Nephron progenitor cell (in vitro differentiated cells): ENCODE measurements around the gene AKTIP.

Source experiments
- DNase-seq: peaks from one replicate; pipeline ENCODE4 v3.0.0; 2021
- H3K27ac Mint-ChIP-seq: 2 replicates; pipeline ENCODE4 v1.8.0; 2021; ENCODE audit warnings: mild to moderate bottlenecking, moderate library complexity, mixed read lengths
- H3K27me3 Mint-ChIP-seq: 2 replicates; pipeline ENCODE4 v1.8.0; 2021; ENCODE audit warnings: mild to moderate bottlenecking, low read depth, mixed read lengths; ENCODE audit not compliant: poor library complexity
- H3K36me3 Mint-ChIP-seq: 2 replicates; pipeline ENCODE4 v1.8.0; 2021; ENCODE audit warnings: low read depth, mixed read lengths
- H3K4me1 Mint-ChIP-seq: 2 replicates; pipeline ENCODE4 v1.8.0; 2021; ENCODE audit warnings: mixed read lengths
- H3K4me3 Mint-ChIP-seq: 2 replicates; pipeline ENCODE4 v1.8.0; 2021; ENCODE audit warnings: mild to moderate bottlenecking, moderate library complexity, mixed read lengths
- H3K9me3 Mint-ChIP-seq: 2 replicates; pipeline ENCODE4 v1.8.0; 2021; ENCODE audit warnings: mild to moderate bottlenecking, moderate library complexity, mixed read lengths
- CTCF ChIP-seq: fragments of 200-600 bp; sonication (generic); IDR thresholded peaks from 2 replicates; pipeline ENCODE4 v1.5.0; 2021; ENCODE audit warnings: antibody characterized with exemption

Gene AKTIP

GRCh38 chr16:53511084-53511402 lies 8.0 kb upstream of the AKTIP start:
- Mint-ChIP-seq H3K4me1 (peaks cover 25% of the 10 kb centered on the region), H3K27ac (no peak overlapping the region), H3K9me3 (peaks cover 29% of the 10 kb centered on the region), H3K4me3 (no peak overlapping the region), H3K36me3 (peaks cover 5% of the 10 kb centered on the region), H3K27me3 (peaks cover 6% of the 10 kb centered on the region)
- no peak for TF ChIP-seq CTCF
- no peak for DNase-seq

DNA sequence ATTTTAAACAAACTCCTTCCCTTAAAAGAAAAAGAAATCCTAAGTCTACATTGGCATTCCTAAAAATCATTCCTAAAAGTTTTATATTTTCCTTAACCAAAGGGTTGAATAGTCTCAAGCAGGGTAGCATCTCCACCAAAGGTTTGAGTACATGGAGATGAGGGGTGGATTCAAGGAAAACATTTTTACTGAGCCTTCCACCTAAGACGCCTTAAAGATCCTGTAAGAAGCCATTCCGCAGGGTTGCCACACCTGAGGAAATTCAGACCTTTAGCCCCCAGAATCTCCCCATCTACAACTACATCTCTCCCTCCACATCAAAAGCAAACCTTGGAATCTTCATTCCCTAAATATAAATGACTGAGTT lies 7.7 kb upstream of the AKTIP start:
- Mint-ChIP-seq H3K4me3 (no peak overlapping the region), H3K27ac (no peak overlapping the region), H3K9me3 (peaks cover 26% of the 10 kb centered on the region), H3K36me3 (peaks cover 5% of the 10 kb centered on the region), H3K4me1 (peaks cover 26% of the 10 kb centered on the region), H3K27me3 (peaks cover 6% of the 10 kb centered on the region)
- no peak for DNase-seq
- peak; percentile 4 for TF ChIP-seq CTCF

- Mint-ChIP-seq H3K27ac (no peak overlapping the region), H3K27me3 (peaks cover 6% of the 10 kb centered on the region), H3K4me3 (no peak overlapping the region), H3K9me3 (peaks cover 25% of the 10 kb centered on the region), H3K36me3 (peaks cover 5% of the 10 kb centered on the region), H3K4me1 (peaks cover 32% of the 10 kb centered on the region)
- peak; percentile 97 for TF ChIP-seq CTCF
- peak; percentile 66 for DNase-seq
These were observed 7.1 kb upstream of the AKTIP start for GRCh38 chr16:53509906-53510703.

- no peak for DNase-seq
- peaks cover 4% of the 10 kb centered on the region for H3K9me3 Mint-ChIP-seq
- no peak overlapping the region for H3K27ac Mint-ChIP-seq
- H3K4me3 Mint-ChIP-seq, result no peak overlapping the region
- no peaks in the 10 kb centered on the region for H3K36me3 Mint-ChIP-seq
- H3K4me1 Mint-ChIP-seq, result peaks cover 49% of the 10 kb centered on the region
- TF ChIP-seq CTCF, result no peak
- H3K27me3 Mint-ChIP-seq, result peaks cover 8% of the 10 kb centered on the region
These were observed 4.6 kb upstream of the AKTIP start for GRCh38 chr16:53507464-53508179.

DNA sequence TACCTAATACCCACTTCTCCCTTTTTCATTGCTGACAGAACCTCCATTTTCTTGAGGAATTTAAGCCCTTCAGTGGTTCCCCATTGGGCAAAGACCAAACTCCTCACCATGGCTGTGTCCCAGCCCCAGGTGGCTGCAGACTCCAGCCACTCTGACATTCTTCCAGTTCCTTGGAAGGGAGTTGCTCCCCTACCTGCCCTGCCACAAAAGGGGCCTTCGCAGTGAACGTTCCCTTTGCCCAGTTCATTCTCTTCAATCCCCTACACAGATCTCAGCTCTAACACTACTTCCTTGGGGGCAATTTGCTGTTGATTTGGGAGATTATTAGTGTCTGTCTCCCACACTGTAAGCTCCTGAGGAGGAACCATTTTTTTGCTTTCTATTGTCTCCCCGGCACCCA lies 3.2 kb upstream of the AKTIP start:
- no peak for DNase-seq
- TF ChIP-seq CTCF, result no peak
- Mint-ChIP-seq H3K36me3 (no peaks in the 10 kb centered on the region), H3K27ac (no peak overlapping the region), H3K4me3 (no peak overlapping the region), H3K4me1 (peaks cover 53% of the 10 kb centered on the region), H3K9me3 (no peaks in the 10 kb centered on the region), H3K27me3 (peaks cover 14% of the 10 kb centered on the region)

GRCh38 chr16:53504665-53505064 lies 1.7 kb upstream of the AKTIP start:
- no peaks in the 10 kb centered on the region for H3K36me3 Mint-ChIP-seq
- peak overlapping the region; percentile 99 for H3K27ac Mint-ChIP-seq
- H3K4me1 Mint-ChIP-seq, result peaks cover 43% of the 10 kb centered on the region
- H3K27me3 Mint-ChIP-seq, result peaks cover 23% of the 10 kb centered on the region
- H3K4me3 Mint-ChIP-seq, result peak overlapping the region; percentile 92
- no peak for TF ChIP-seq CTCF
- DNase-seq, result no peak
- H3K9me3 Mint-ChIP-seq, result no peaks in the 10 kb centered on the region
